Measurements from ENCODE around the gene NDUFAF7. TPM values are rescaled to one million over a fixed set of nuclear protein-coding genes. Genes with fewer than 3 reads are reported as not detected.
"Not testable (repeated sequence)": the region's sequence is repeated elsewhere in the genome, so short reads cannot be mapped to it uniquely, and the experiment has no call there.

NDUFAF7 gene
- polyA plus RNA-seq, 1 donor, result 16.9 TPM

GRCh38 chr2:37211939-37212338 is 19.5 kb upstream of the NDUFAF7 start:
- peaks cover 8% of the 10 kb centered on the region for H3K9me3 ChIP-seq (ENCODE audit: control insufficient read depth, low read depth, low read length)
- H3K27me3 ChIP-seq (ENCODE audit: control insufficient read depth, insufficient read depth, low read length), result no peaks in the 10 kb centered on the region
- H3K36me3 ChIP-seq (ENCODE audit: control insufficient read depth, insufficient read depth, low read length), result peaks cover 71% of the 10 kb centered on the region
- 86% methylated on average over 1 of the region's 3 CpGs for WGBS (ENCODE audit: insufficient coverage, low lambda C conversion rate)
- no peak for DNase-seq
- no peak overlapping the region for H3K27ac ChIP-seq (ENCODE audit: low read length)
- no peaks in the 10 kb centered on the region for H3K4me1 ChIP-seq (ENCODE audit: control insufficient read depth, insufficient read depth, low read length)
- no peak overlapping the region for H3K4me3 ChIP-seq (ENCODE audit: low read length)

GRCh38 chr2:37215250-37215649 is 16.2 kb upstream of the NDUFAF7 start:
- H3K27me3 ChIP-seq (ENCODE audit: control insufficient read depth, insufficient read depth, low read length), result no peaks in the 10 kb centered on the region
- no CpG with 5 or more reads among the region's 1 CpG for WGBS (ENCODE audit: insufficient coverage, low lambda C conversion rate)
- peaks cover 69% of the 10 kb centered on the region for H3K36me3 ChIP-seq (ENCODE audit: control insufficient read depth, insufficient read depth, low read length)
- H3K4me3 ChIP-seq (ENCODE audit: low read length), result no peak overlapping the region
- H3K9me3 ChIP-seq (ENCODE audit: control insufficient read depth, low read depth, low read length), result no peaks in the 10 kb centered on the region
- no peak overlapping the region for H3K27ac ChIP-seq (ENCODE audit: low read length)
- DNase-seq, result no peak
- no peaks in the 10 kb centered on the region for H3K4me1 ChIP-seq (ENCODE audit: control insufficient read depth, insufficient read depth, low read length)

GRCh38 chr2:37219046-37219445 is 12.4 kb upstream of the NDUFAF7 start:
- no peak overlapping the region for H3K4me3 ChIP-seq (ENCODE audit: low read length)
- H3K9me3 ChIP-seq (ENCODE audit: control insufficient read depth, low read depth, low read length), result no peaks in the 10 kb centered on the region
- DNase-seq, result no peak
- H3K27me3 ChIP-seq (ENCODE audit: control insufficient read depth, insufficient read depth, low read length), result no peaks in the 10 kb centered on the region
- no peaks in the 10 kb centered on the region for H3K4me1 ChIP-seq (ENCODE audit: control insufficient read depth, insufficient read depth, low read length)
- WGBS (ENCODE audit: insufficient coverage, low lambda C conversion rate), result 100% methylated on average over 2 of the region's 4 CpGs
- H3K27ac ChIP-seq (ENCODE audit: low read length), result no peak overlapping the region
- H3K36me3 ChIP-seq (ENCODE audit: control insufficient read depth, insufficient read depth, low read length), result peaks cover 73% of the 10 kb centered on the region

GRCh38 chr2:37223131-37223530 is 8.3 kb upstream of the NDUFAF7 start:
- DNase-seq, result no peak
- peaks cover 66% of the 10 kb centered on the region for H3K36me3 ChIP-seq (ENCODE audit: control insufficient read depth, insufficient read depth, low read length)
- H3K4me1 ChIP-seq (ENCODE audit: control insufficient read depth, insufficient read depth, low read length), result peaks cover 3% of the 10 kb centered on the region
- no peak overlapping the region for H3K4me3 ChIP-seq (ENCODE audit: low read length)
- WGBS (ENCODE audit: insufficient coverage, low lambda C conversion rate), result no CpG with 5 or more reads among the region's 4 CpGs
- H3K27me3 ChIP-seq (ENCODE audit: control insufficient read depth, insufficient read depth, low read length), result no peaks in the 10 kb centered on the region
- no peak overlapping the region for H3K27ac ChIP-seq (ENCODE audit: low read length)
- H3K9me3 ChIP-seq (ENCODE audit: control insufficient read depth, low read depth, low read length), result no peaks in the 10 kb centered on the region

- no peak for DNase-seq
- Histone ChIP-seq H3K9me3 (ENCODE audit: control insufficient read depth, low read depth, low read length) (no peaks in the 10 kb centered on the region), H3K4me1 (ENCODE audit: control insufficient read depth, insufficient read depth, low read length) (peaks cover 3% of the 10 kb centered on the region), H3K36me3 (ENCODE audit: control insufficient read depth, insufficient read depth, low read length) (peaks cover 60% of the 10 kb centered on the region), H3K27ac (ENCODE audit: low read length) (no peak overlapping the region), H3K27me3 (ENCODE audit: control insufficient read depth, insufficient read depth, low read length) (no peaks in the 10 kb centered on the region), H3K4me3 (ENCODE audit: low read length) (no peak overlapping the region)
- WGBS (ENCODE audit: insufficient coverage, low lambda C conversion rate), result 100% methylated on average over 1 of the region's 1 CpG
Measured at GRCh38 chr2:37224063-37224462, 7.4 kb upstream of the NDUFAF7 start.

GRCh38 chr2:37225129-37225528 is 6.3 kb upstream of the NDUFAF7 start:
- DNase-seq; H3K9me3 ChIP-seq (ENCODE audit: control insufficient read depth, low read depth, low read length); H3K27me3 ChIP-seq (ENCODE audit: control insufficient read depth, insufficient read depth, low read length); H3K4me3 ChIP-seq (ENCODE audit: low read length); H3K27ac ChIP-seq (ENCODE audit: low read length): not testable (repeated sequence)
- WGBS (ENCODE audit: insufficient coverage, low lambda C conversion rate), result no CpG with 5 or more reads among the region's 2 CpGs
- Histone ChIP-seq H3K4me1 (ENCODE audit: control insufficient read depth, insufficient read depth, low read length) (peaks cover 11% of the 10 kb centered on the region), H3K36me3 (ENCODE audit: control insufficient read depth, insufficient read depth, low read length) (peaks cover 53% of the 10 kb centered on the region)

GRCh38 chr2:37226863-37227262 is 4.6 kb upstream of the NDUFAF7 start:
- Histone ChIP-seq H3K27ac (ENCODE audit: low read length) (no peak overlapping the region), H3K9me3 (ENCODE audit: control insufficient read depth, low read depth, low read length) (no peaks in the 10 kb centered on the region), H3K27me3 (ENCODE audit: control insufficient read depth, insufficient read depth, low read length) (no peaks in the 10 kb centered on the region), H3K36me3 (ENCODE audit: control insufficient read depth, insufficient read depth, low read length) (peaks cover 38% of the 10 kb centered on the region), H3K4me1 (ENCODE audit: control insufficient read depth, insufficient read depth, low read length) (peaks cover 11% of the 10 kb centered on the region), H3K4me3 (ENCODE audit: low read length) (no peak overlapping the region)
- WGBS (ENCODE audit: insufficient coverage, low lambda C conversion rate), result 94% methylated on average over 2 of the region's 4 CpGs
- DNase-seq, result no peak

- Histone ChIP-seq H3K4me1 (ENCODE audit: control insufficient read depth, insufficient read depth, low read length) (peaks cover 20% of the 10 kb centered on the region), H3K27me3 (ENCODE audit: control insufficient read depth, insufficient read depth, low read length) (no peaks in the 10 kb centered on the region), H3K4me3 (ENCODE audit: low read length) (no peak overlapping the region), H3K9me3 (ENCODE audit: control insufficient read depth, low read depth, low read length) (no peaks in the 10 kb centered on the region), H3K27ac (ENCODE audit: low read length) (no peak overlapping the region), H3K36me3 (ENCODE audit: control insufficient read depth, insufficient read depth, low read length) (peaks cover 23% of the 10 kb centered on the region)
- DNase-seq, result no peak
- 100% methylated on average over 3 of the region's 3 CpGs for WGBS (ENCODE audit: insufficient coverage, low lambda C conversion rate)
Measured at GRCh38 chr2:37228788-37229187, 2.7 kb upstream of the NDUFAF7 start.

- Histone ChIP-seq H3K27me3 (ENCODE audit: control insufficient read depth, insufficient read depth, low read length) (no peaks in the 10 kb centered on the region), H3K9me3 (ENCODE audit: control insufficient read depth, low read depth, low read length) (no peaks in the 10 kb centered on the region), H3K36me3 (ENCODE audit: control insufficient read depth, insufficient read depth, low read length) (peaks cover 23% of the 10 kb centered on the region), H3K27ac (ENCODE audit: low read length) (peak overlapping the region; percentile 85), H3K4me1 (ENCODE audit: control insufficient read depth, insufficient read depth, low read length) (peaks cover 17% of the 10 kb centered on the region), H3K4me3 (ENCODE audit: low read length) (peak overlapping the region; percentile 85)
- no CpG with 5 or more reads among the region's 8 CpGs for WGBS (ENCODE audit: insufficient coverage, low lambda C conversion rate)
- peak in 1 of 2 donors; percentile 7 for DNase-seq
Measured at GRCh38 chr2:37230581-37230980, 877 bp upstream of the NDUFAF7 start.

- Histone ChIP-seq H3K4me3 (ENCODE audit: low read length) (peak overlapping the region; percentile 85), H3K27me3 (ENCODE audit: control insufficient read depth, insufficient read depth, low read length) (no peaks in the 10 kb centered on the region), H3K4me1 (ENCODE audit: control insufficient read depth, insufficient read depth, low read length) (peaks cover 17% of the 10 kb centered on the region), H3K27ac (ENCODE audit: low read length) (peak overlapping the region; percentile 85), H3K9me3 (ENCODE audit: control insufficient read depth, low read depth, low read length) (no peaks in the 10 kb centered on the region), H3K36me3 (ENCODE audit: control insufficient read depth, insufficient read depth, low read length) (peaks cover 15% of the 10 kb centered on the region)
- WGBS (ENCODE audit: insufficient coverage, low lambda C conversion rate), result no CpG with 5 or more reads among the region's 18 CpGs
- peak; percentile 10 to 58 for DNase-seq
Measured at GRCh38 chr2:37232131-37232933, 874 bp downstream of the NDUFAF7 start.

- no peaks in the 10 kb centered on the region for H3K9me3 ChIP-seq (ENCODE audit: control insufficient read depth, low read depth, low read length)
- H3K4me1 ChIP-seq (ENCODE audit: control insufficient read depth, insufficient read depth, low read length), result no peaks in the 10 kb centered on the region
- no peak overlapping the region for H3K4me3 ChIP-seq (ENCODE audit: low read length)
- peaks cover 62% of the 10 kb centered on the region for H3K36me3 ChIP-seq (ENCODE audit: control insufficient read depth, insufficient read depth, low read length)
- WGBS (ENCODE audit: insufficient coverage, low lambda C conversion rate), result 83% methylated on average over 3 of the region's 4 CpGs
- H3K27me3 ChIP-seq (ENCODE audit: control insufficient read depth, insufficient read depth, low read length), result no peaks in the 10 kb centered on the region
- H3K27ac ChIP-seq (ENCODE audit: low read length), result no peak overlapping the region
- no peak for DNase-seq
Measured at GRCh38 chr2:37243435-37243834, 12.0 kb downstream of the NDUFAF7 start.
